CD4-positive, alpha-beta T cell treated with Interferon gamma for 1 hour (primary cell): Measurements from ENCODE around the gene ADAM12.

Experiments
- DNase-seq: peaks from one replicate; pipeline ENCODE4 v3.0.0-alpha.2; 2020

Gene ADAM12

DNA sequence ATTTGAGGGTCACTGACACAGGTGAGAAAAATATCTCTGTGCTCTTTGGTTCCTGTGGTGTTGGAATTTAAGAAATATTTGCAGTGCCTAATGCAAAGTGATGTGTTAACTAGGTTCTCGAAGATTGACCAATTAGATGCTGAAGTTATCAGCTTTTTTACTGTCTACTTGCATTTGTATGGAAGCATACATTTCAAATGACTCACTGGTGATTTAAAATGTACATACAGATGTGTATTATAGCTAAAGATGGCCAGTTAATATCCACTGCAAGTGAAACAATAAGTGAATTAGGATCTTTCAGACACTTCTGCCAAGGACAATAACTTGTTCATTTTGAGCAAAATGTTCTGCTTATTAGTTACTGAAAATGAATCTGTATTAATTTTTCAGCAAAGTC, 287.0 kb downstream of the ADAM12 start:
- no peak for DNase-seq

DNA sequence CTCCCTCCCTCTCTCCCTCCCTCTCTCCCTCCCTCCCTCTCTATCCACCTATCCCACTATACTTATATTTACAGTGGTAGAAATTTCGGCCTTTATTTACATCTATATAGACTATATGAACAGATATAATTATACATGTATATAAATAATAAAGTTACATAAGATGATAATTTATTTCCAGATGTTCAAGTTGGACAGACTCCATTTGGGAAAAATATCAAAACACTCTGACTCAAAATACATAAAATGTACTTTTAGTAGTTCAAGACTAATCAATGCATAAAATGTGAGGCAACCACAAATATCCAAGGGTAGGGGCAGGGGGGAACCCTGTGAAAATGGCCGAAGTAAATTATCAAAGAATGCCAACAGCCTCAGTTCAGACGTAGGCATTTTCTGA, 288.9 kb downstream of the ADAM12 start:
- DNase-seq: no peak

DNA sequence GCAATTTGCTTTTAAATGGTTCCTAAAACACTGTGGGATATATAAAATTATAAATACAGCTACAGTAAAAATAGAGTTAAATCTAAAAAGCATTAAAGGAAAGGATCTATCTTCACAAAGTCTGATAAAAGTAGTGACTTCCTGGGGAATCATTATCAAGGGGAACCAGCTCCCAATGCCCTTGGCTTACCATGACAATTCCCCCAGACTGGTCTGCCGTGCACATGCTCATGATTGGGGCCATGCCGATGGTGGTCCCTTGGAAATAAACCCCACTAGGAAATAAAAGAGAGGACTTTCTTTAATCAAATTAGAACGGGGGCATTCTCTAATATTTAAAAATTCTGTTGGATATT, 290.1 kb downstream of the ADAM12 start:
- DNase-seq: no peak

DNA sequence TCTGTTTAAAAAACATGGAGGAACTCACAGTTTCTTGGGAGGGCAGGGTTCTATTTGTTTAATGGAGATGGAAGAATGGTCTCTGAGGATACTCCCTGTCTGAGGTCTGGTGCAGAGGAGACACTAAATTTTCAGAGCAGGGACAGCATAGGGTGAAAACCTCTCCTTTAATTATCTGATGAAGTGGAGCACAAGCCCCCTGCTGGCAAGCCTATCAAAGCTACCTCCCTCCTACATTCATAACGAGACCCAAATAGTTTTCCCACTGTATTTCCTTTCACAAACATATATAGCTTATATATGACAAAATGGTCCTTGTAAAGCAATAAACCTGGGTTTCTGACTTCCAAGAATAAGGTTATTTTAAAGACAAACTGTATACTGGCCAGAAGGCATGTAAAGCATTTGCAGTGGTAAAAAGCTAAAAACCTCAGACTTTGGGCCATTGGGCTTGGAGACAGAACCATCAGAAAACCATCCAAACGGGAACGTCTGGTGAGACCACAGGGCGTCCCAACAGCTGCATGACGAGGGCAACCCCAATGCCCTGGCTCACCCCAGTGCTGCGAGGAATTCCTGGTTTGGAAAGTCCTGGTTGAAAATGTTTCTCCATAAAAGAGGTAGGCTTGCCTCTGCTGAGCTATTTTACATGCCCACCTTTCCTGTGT, 290.6 kb downstream of the ADAM12 start:
- DNase-seq: no peak

DNA sequence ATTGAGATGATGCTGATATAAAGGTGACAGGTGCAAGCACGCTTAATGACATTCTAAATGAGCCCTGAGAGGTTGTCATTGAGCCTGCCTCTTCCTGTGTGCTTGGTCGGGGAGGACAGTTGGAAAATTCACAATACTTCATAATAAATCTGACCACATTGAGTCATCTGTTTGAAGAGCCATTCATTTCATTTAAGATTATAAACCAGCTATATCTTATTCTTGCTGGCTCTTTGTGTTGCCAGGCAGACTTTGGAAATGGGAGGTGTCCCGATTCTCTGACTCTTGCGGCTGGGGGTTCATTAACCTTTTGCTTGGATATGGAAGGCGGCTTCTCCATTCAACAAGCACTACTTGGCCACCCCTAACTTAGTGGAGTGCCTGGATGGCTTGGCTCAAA, 293.7 kb downstream of the ADAM12 start:
- no peak for DNase-seq

DNA sequence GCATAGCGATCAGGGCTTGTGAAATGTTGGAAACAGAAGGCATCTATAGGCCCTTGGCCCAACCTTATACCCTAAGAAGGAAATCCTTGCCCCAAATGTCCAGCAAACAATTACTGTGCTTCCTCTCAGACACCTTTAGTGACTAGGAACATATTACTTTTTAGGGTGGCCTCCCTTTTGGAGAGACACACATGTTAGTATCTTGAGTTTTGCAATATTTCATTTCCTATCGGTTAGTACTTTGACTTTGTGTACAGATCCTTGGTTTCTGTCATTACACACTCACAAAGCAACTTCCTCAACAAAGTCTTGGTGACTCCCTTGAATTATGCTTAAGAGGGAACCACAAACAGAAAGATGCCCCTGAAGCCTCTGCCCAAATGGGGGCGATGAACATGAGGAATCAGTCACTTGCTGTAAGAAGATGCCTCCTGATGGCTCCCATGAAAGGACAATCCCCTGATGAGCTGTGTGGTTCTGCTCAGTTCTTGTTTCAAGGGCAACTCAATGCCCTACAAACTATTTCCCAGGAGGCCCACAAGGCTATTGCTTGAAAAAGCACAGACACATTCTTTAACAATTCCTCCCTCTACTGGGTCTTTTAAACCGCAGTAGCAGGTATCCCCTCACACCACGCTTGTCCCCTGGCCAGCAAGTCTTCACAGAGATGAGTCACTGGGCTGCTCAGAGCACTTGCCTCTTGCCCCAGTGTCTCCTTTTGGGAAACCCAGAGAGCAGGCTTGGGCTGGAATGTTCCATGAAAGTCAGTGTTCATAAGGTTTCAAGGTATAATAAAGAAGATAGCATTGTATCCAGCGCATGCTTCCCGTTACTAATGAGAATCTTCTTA, 295.7 kb downstream of the ADAM12 start:
- DNase-seq: no peak

DNA sequence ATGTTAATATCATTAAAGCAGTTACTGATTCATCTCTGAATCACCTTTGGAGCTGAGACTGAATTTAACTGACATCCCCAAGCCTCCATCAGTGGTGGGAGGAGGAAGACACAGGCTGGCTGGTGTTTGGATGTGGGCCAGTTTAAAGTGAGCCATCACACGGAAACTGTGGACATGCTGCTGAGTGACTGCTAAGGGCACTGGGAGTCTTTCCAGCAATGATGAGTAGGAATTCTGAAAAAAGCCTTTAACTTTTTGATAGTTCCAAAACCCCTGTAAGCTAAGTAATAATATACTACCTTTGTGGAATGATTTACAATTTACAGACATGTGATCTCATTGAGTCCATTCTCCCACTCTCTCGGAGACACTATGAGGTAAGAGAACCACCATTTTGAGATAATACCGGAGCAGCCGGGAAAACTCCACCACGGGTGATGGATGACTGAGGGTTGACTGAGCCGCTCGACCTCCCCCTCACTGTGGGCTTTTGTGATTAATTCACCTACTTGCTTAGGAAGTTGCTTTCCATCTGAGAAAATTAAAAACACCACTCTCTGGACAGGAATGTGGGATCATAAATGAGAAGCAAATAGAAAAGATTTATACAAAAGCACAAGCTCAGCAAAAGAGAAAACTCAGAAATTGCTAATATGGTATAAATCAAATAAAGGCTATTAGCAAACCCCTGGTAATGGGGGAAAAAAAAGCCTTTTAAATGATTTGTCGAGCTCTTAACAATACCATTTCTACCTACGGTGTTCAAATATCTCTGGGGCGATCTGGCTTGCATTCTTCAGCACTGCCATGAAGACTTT, 297.2 kb downstream of the ADAM12 start:
- no peak for DNase-seq

DNA sequence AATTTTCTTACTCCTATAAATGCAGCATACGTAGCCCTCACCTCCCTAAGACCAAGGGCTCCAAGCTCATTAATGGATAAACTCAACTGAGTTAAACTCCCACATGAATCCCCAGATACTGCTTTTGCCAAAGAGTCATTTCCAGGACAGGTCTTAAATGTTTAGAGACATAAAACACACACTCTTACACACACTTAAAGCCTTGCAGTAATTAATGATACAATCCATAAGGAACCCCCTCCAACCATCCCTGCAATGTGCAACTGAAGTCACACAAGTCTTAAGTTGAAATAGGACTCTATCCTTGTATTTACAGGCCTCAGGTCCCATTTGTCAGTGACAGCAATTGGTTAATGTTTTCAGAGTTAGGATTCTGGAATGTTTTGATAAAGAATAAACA, 297.8 kb downstream of the ADAM12 start:
- DNase-seq: no peak

DNA sequence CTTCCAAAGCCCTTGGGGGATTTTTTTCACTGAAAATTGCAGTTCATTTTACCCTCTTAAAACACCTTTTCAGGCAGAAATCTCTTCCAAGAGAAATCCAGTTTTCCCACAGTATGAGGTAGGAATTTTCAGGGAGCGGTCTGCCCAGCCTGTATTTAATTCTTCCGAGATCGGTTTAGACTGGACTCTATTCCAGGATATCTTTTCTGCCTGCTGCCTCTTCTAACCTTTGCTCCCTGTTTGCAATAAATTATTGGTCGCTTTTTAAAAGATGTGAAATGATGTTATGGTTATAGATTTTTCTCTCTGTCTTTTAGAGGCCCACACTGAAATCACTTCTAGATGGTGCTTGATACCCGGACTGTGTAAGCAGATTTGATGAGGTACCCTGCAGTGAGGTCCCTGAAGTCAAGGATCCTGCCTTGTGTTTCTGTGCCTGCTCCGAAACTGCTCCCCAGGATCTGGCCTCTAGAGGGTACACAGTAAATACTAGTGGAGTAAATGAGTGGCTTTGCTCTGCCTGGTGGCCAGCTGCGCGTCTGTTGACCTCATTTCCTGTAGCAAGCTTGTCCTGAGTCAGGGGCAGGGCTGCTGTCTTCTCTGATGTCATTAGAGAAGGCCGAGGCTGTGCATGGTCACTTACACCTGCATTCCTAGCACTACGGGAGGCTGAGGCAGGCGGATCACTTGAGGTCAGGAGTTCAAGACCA, 300.3 kb downstream of the ADAM12 start:
- no peak for DNase-seq

DNA sequence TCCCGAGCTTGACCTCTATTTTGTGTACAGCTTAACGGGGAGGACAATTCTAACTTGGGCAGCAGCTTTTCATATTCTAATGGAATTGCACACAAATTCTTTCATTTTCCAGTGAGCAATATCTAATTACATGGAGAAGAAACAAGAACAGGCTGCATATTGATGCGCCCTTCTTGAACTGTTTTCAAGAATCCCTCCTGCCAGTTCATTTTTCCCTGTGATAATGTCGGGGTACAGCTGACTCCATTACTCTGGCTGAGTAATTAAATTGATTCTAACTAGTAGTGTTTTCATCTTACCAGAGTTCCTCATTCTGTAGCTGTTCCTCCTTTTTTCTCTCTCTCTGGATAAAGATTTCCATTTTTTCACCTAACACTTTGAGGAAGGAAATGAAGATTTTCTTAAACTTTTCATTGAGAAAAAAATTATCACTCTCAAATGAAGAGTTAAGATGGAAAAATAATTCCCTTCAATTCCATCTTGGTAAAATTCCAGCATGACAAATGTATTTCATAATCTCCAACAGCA, 301.1 kb downstream of the ADAM12 start:
- no peak for DNase-seq

DNA sequence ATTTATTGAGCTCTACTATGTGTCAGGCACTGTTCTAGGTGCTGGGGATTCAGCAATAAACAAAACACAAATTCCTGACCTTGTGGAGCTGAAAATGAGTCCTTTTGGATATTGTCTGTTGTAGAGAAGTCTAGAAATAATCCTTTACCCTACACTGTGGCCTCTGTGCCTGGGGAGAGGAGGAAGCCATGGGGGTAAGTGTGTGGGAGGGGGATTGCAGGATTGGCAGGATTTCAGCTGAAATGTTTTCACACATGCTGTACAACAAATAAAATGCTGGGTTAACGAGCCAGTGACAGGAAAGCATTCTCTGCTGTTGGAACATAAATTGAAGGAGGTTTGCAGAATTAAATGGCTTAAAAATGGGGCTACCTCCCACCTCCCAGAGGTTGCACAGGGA, 302.5 kb downstream of the ADAM12 start:
- DNase-seq: no peak

DNA sequence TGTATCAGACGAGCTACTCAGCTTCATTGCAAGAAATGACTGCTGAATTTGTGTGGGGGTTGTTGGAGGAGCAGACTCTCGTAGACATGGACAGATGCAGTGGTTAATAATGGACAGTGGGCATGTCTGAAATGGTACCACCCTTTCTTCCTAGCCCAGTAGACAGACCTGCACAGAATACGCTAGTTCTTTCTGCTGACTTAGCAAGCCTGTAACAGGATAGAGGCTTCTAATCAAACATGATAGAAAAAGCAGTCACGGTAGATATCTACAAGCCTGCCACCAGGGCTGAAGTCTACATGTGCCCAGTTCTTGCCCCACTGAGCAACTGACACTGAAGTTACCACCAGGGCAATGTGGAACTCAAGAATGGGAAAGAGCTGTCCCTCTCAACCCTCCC, 303.9 kb downstream of the ADAM12 start:
- no peak for DNase-seq

DNA sequence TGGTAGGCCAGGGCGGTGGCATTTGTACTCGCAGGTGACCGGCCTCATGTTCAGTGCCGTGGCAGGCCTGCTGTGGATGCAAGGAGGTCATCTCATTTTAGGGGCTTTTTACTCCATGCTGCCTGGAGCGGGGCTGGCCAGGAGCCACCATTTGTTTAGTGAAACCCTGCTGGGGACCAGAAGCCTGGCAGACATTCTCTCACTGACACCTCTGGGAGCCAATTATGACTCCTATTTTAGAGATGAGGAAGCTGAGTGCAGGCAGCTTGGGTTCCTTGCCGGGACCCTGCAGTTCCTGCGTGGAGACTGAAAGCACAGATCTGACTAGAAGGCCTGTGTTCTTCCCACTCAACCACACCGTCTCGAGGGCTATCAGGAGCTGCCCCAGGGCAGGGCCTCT, 305.3 kb downstream of the ADAM12 start:
- DNase-seq: no peak

DNA sequence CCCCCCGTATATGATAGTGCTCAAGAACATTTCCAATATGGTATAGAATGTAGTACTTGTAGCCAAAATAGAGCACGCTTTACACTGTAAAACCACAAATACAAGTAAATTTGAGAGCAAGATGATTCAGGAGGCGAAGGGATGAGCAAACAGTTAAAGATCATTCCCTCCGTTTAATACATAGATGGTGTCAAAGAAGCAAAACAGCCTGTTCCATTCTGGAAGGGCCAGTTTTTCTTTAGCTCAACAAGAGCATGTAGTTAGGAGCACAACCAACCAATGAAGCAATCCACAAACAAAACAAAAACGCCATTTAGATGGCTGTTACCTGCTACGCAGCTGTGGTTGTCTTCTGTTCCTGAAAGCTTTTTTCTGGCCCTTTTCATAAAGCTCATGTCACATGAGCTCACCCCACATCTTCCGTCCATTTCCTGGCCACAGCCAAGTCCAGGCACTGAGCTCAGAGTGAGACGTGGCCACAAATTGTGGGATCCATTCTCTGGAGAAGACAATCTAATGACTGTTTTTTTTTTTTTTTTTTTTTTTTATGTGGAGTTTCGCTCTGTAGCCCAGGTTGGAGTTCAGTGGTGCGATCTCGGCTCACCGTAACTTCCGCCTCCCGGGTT, 306.3 kb downstream of the ADAM12 start:
- DNase-seq: no peak

DNA sequence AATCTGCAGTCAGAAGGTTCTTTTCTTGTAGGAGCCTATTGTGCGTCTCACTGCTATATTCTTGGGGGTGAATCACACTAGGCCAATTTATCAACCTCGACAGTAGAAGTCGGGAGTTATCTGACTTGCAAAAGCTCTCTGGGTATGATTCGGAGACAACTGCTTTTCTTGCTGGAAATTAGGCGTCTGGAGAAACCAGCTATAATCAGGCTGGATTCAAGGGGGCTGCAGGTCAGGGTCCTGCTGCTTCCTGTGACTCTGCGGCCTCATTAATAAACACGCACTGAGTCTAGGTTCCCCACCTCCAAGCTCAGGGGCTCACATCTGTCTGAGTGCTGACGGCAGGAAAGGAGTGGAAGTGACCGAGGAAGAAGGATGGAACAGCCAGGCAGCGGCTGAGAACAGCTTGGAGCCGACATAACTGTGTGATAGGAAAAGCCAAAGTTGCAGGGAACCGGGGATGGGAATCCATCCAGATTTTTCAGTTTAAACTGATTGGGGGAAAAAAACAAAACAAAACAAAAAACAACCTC, 307.3 kb downstream of the ADAM12 start:
- no peak for DNase-seq

DNA sequence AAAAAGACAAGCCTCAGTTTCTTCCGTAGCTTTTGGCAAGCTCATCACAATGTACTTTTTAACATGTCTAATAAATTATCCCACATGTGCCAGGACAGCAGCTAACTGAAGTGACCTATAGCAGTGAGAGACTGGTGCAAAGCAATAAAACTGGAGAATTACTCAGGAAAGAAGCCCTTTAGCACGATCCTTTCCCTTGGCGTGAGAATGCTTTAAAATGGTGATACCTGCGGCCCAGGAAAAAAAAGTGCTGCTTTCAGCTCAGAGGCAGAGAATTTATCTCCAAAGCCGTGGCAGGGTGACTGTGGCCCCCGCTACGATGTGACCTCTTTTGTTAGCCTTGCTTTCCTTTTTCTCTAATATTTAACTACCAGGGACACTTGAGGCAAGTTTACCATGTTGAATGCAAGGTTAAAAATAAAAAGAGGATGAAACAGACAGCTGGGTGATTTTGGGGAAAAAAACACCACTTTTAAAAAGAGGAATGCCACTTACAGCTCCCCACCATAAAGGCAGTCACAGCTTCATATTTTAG, 307.9 kb downstream of the ADAM12 start:
- no peak for DNase-seq

DNA sequence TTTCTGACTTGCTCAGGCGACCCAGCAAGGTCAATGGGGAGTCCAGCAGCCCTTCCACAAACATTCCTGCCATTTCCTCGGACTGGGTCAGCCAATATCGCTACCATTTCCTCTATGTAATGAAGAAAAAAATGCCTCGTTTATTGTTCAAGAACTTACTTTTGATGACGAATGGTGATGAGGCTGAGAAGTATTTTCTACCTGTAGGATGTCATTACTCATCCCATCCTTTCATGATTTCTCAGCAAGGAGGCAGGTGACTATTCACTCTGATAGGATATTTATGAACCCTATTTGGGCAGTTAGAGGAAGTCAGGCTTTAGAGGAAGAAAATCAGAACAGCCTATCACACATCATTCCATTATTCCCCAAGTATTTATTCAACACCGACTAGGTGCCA, 313.3 kb downstream of the ADAM12 start:
- no peak for DNase-seq

DNA sequence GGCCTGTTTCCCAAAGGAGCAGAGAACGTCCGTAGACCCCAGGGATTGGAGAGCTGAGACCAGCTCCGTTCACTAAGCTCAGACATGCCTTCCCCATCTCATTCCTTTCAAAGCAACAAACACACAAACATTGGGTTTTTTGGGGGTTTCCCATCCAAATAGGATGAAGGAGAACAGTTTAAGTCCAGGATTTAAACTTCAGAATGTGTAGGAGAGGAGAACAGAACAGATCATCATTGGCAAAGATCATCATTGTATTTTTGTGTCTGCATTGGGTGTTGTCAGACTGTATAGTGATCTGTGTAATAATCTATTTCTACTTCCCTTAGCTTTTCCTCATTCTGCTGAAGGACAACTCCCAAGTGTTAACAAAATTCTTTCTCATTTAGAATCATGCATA, 314.0 kb downstream of the ADAM12 start:
- no peak for DNase-seq

DNA sequence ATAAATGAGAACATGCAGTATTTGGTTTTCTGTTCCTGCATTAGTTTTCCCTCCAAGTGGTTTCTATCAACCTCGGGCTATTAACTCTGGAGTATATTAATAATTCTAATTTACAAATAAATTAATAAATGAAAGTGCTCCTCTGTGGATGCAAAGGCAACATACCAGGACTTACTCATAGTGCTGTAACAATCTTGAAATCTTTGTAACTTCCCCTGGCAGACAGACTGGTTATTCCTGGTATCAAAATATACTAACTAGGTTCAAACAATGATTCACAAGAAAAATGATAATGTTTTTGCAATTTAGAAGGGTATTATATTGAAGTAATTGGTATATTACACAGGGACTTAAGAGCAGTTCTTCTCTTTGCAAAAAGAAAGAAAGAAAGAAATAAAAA, 314.7 kb downstream of the ADAM12 start:
- DNase-seq: no peak

DNA sequence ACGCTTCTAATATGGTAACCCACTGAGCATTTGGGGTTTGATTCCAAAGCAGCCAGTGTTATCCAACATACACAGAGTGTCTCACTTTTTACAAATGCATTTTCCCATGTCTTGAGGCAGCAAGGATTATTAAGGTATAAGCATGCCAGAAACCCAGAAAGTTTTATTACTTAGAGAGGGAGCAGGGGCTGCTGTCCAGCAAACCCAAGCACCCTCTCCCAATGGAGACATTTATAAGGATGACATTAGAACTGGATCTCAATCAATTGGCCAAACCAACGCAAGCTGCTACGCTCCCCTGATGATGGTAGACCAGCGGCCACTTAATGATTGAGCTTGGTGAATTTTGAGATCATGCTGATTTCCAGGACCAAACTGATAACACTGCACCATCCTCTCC, 315.7 kb downstream of the ADAM12 start:
- no peak for DNase-seq

DNA sequence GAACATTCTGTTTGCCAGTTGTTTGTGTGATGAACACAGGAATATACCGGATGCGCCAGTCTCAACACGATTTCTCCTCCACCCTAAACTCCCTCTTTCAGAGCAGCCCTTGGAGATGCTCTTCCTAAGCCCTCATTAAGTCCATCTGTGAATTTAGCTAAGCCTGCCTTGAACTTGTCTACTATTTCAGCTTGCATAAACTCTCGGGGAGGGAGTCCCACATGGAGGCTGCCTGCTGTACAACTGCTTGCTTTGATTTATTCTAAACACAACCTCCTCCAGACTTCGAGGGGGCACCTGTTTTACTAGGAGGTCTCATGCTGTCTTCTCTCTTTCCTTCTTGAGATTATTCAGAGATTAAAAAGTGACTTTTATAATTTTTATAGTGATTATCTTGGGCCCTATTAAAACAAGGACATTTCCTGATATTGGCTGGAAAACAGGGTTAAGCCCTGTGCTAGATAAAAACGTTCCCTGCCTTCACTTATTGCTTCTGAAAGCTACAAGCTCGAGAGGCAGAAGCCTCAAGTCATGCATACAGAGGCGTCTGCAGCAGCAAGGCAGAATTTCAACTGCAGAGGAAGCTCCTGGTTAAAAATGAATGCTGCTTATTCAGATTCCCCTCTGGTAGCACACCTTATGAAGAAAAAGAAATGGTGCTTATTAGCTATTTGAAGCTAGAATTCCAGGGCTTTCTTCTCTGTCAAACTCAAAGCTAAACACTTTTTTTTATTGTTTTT, 317.6 kb downstream of the ADAM12 start:
- DNase-seq: no peak
